Thyroid gland (tissue), 4 donors: ENCODE data around the gene H1-8. TPM values are rescaled to one million over a fixed set of nuclear protein-coding genes. Genes with fewer than 3 reads are reported as not detected.

ENCODE experiments used
- DNase-seq, 2 donors: peaks; one replicate each; pipeline ENCODE4 v3.0.0-alpha.2; 2019
- H3K27ac ChIP-seq, 3 donors: fragments of 200-600 bp; sonication (generic); 1 replicate in 2 of 3; 2 replicates in 1 of 3; pipeline ENCODE4 v1.5.1; 2016 to 2019; ENCODE audit warnings: mild to moderate bottlenecking in 1 of 3, moderate library complexity in 1 of 3
- H3K27me3 ChIP-seq: fragments of 200-600 bp; sonication (generic); one replicate; pipeline ENCODE4 v1.5.1; 2019
- H3K36me3 ChIP-seq, 2 donors: fragments of 200-600 bp; sonication (generic); one replicate each; pipeline ENCODE4 v1.5.1; 2016 to 2019
- H3K4me1 ChIP-seq, 2 donors: fragments of 200-600 bp; sonication (generic); one replicate each; pipeline ENCODE4 v1.5.1; 2017 to 2019
- H3K4me3 ChIP-seq, 3 donors: fragments of 200-600 bp; sonication (generic); replicated peaks in 1 of 3; 1 replicate in 2 of 3; 2 replicates in 1 of 3; pipeline ENCODE4 v1.5.1; 2016; ENCODE audit warnings: mild to moderate bottlenecking in 1 of 3
- H3K9me3 ChIP-seq: fragments of 200-600 bp; sonication (generic); one replicate; pipeline ENCODE4 v1.5.1; 2017
- CTCF ChIP-seq, 6 experiments: fragments of 200-600 bp in 3 of 6; fragments of 450-650 bp in 3 of 6; sonication (generic) in 3 of 6; IDR thresholded peaks; one replicate each; pipeline ENCODE4 v1.5.1; 2016 to 2019; ENCODE audit warnings: antibody characterized with exemption in 6 of 6, mild to moderate bottlenecking in 2 of 6, inconsistent platforms in 1 of 6, moderate library complexity in 1 of 6
- POLR2A ChIP-seq, 2 donors: fragments of 450-650 bp; IDR thresholded peaks; one replicate each; pipeline ENCODE4 v1.6.1; 2017; ENCODE audit warnings: antibody characterized with exemption in 2 of 2, mild to moderate bottlenecking in 2 of 2, moderate library complexity in 1 of 2
- WGBS, 2 donors: methylation state at CpG; one replicate each; pipeline ENCODE4 v1.1.5; 2017; 5-methylcytosine and 5-hydroxymethylcytosine counted together
- intact Hi-C: fragments of 100-400 bp; cut with DNase I; formaldehyde crosslinking; loops from one replicate; pipeline ENCODE4 v1.15.1; 2023
- total RNA-seq, 4 donors: library from RNA; depleted of rRNA; stranded (reverse); fragments of >200 nt; gene quantifications; one replicate each; pipeline ENCODE4 v1.2.3, GENCODE V29; 2016

Gene H1-8
- total RNA-seq, 4 donors from 2014 or later = not detected

GRCh38 chr3:129527262-129527661 is 15.7 kb upstream of the H1-8 start:
- no peak for DNase-seq
- H3K4me1 ChIP-seq = no peaks in the 10 kb centered on the region
- WGBS, 2 donors = 94 to 95% methylated on average over 10 to 11 of the region's 11 CpGs
- H3K9me3 ChIP-seq = no peaks in the 10 kb centered on the region
- TF ChIP-seq CTCF (IDR thresholded peaks at IDR 0.05) (no peak), POLR2A (IDR thresholded peaks at IDR 0.05) (no peak)
- no peak overlapping the region for H3K27ac ChIP-seq
- H3K4me3 ChIP-seq = no peak overlapping the region
- intact Hi-C loops = no loop called here
- no peaks in the 10 kb centered on the region for H3K27me3 ChIP-seq
- no peaks in the 10 kb centered on the region for H3K36me3 ChIP-seq

- Histone ChIP-seq H3K27me3 (no peaks in the 10 kb centered on the region), H3K4me1 (no peaks in the 10 kb centered on the region), H3K4me3 (no peak within 1 kb of the TSS), H3K36me3 (no peaks in the 10 kb centered on the region), H3K9me3 (no peaks in the 10 kb centered on the region), H3K27ac (no peak within 1 kb of the TSS)
- TF ChIP-seq CTCF (IDR thresholded peaks at IDR 0.05) (no peak), POLR2A (IDR thresholded peaks at IDR 0.05) (no peak)
- no peak for DNase-seq
- WGBS, 2 donors = 94 to 95% methylated on average over 13 to 18 of the region's 18 CpGs
- intact Hi-C loops = no loop called here
Observed at GRCh38 chr3:129528589-129529100, 14.3 kb upstream of the H1-8 start, which contains the start of gene RHO. Gene RHO (plus strand): TSS chr3:129528639. CDS start chr3:129528734, 95 bp downstream.

- WGBS, 2 donors = 83% methylated on average over 12 of the region's 12 CpGs
- no peak overlapping the region for H3K4me3 ChIP-seq
- H3K36me3 ChIP-seq = no peaks in the 10 kb centered on the region
- intact Hi-C loops = no loop called here
- no peak overlapping the region for H3K27ac ChIP-seq
- DNase-seq = no peak
- H3K9me3 ChIP-seq = no peaks in the 10 kb centered on the region
- TF ChIP-seq CTCF (IDR thresholded peaks at IDR 0.05) = no peak
- TF ChIP-seq POLR2A (IDR thresholded peaks at IDR 0.05) = no peak
- H3K4me1 ChIP-seq = peaks cover 0 to 6% of the 10 kb centered on the region in 2 donors
- no peaks in the 10 kb centered on the region for H3K27me3 ChIP-seq
Observed at GRCh38 chr3:129529436-129530210, 13.4 kb upstream of the H1-8 start.

- H3K4me1 ChIP-seq = peaks cover 0 to 7% of the 10 kb centered on the region in 2 donors
- intact Hi-C loops = no loop called here
- TF ChIP-seq CTCF (IDR thresholded peaks at IDR 0.05) (no peak), POLR2A (IDR thresholded peaks at IDR 0.05) (no peak)
- no peaks in the 10 kb centered on the region for H3K27me3 ChIP-seq
- WGBS, 2 donors = 34 to 36% methylated on average over 6 of the region's 6 CpGs
- H3K36me3 ChIP-seq = no peaks in the 10 kb centered on the region
- DNase-seq = no peak
- H3K4me3 ChIP-seq = no peak overlapping the region
- no peak overlapping the region for H3K27ac ChIP-seq
- H3K9me3 ChIP-seq = no peaks in the 10 kb centered on the region
Observed at GRCh38 chr3:129530251-129530791, 12.7 kb upstream of the H1-8 start.

GRCh38 chr3:129530821-129531220 is 12.2 kb upstream of the H1-8 start:
- no peaks in the 10 kb centered on the region for H3K36me3 ChIP-seq
- H3K9me3 ChIP-seq = no peaks in the 10 kb centered on the region
- H3K4me3 ChIP-seq = no peak overlapping the region
- peaks cover 0 to 7% of the 10 kb centered on the region in 2 donors for H3K4me1 ChIP-seq
- intact Hi-C loops = no loop called here
- 98 to 99% methylated on average over 9 to 13 of the region's 13 CpGs for WGBS, 2 donors
- TF ChIP-seq POLR2A (IDR thresholded peaks at IDR 0.05) (no peak), CTCF (IDR thresholded peaks at IDR 0.05) (no peak)
- H3K27ac ChIP-seq = no peak overlapping the region
- no peak for DNase-seq
- H3K27me3 ChIP-seq = no peaks in the 10 kb centered on the region
